Lower leg skin (tissue), 3 donors: Measurements from ENCODE around the gene CPEB3.

Experiments used
- CTCF ChIP-seq, 3 donors: fragments of 450-650 bp; IDR thresholded peaks; one replicate each; pipeline ENCODE4 v1.5.1; 2016; ENCODE audit warnings: antibody characterized with exemption in 3 of 3, mild to moderate bottlenecking in 3 of 3, moderate library complexity in 2 of 3
- POLR2A ChIP-seq, 2 donors: fragments of 450-650 bp; IDR thresholded peaks; one replicate each; pipeline ENCODE4 v1.6.1; 2016 to 2017; ENCODE audit warnings: antibody characterized with exemption in 2 of 2, mild to moderate bottlenecking in 1 of 2, moderate library complexity in 1 of 2

GRCh38 chr10:92248566-92248965 is 42.3 kb downstream of the CPEB3 start:
- TF ChIP-seq CTCF (IDR thresholded peaks at IDR 0.05) (no peak), POLR2A (IDR thresholded peaks at IDR 0.05) (no peak)
